ENCODE results near the gene ACBD4. TPM values are rescaled to one million over a fixed set of nuclear protein-coding genes. Genes with fewer than 3 reads are reported as not detected.

Gene ACBD4
- total and polyA plus RNA-seq, 2 of the 13 experiments (the other 11 are each of a cell fraction or from before 2014, with no cell fraction given) = 16.1 to 26.9 TPM

GRCh38 chr17:45172541-45173286 is 37.2 kb downstream of the ACBD4 start (continued):
- TF ChIP-seq HDAC6 (IDR thresholded peaks at IDR 0.05; ENCODE audit: low read depth, low read length) = no peak
- no peak for TF ChIP-seq HOMEZ (CRISPR knock-in tag; IDR thresholded peaks at IDR 0.05; ENCODE audit: low read depth)
- no peak for TF ChIP-seq KLF6 (CRISPR knock-in tag; IDR thresholded peaks at IDR 0.05)
- TF ChIP-seq THYN1 (CRISPR knock-in tag; IDR thresholded peaks at IDR 0.05; ENCODE audit: borderline replicate concordance, low read depth) = no peak; the same call in 1 of the 2 replicates
- TF ChIP-seq MED1 (CRISPR knock-in tag; IDR thresholded peaks at IDR 0.05) = peak; percentile 78
- no peak for TF ChIP-seq PTBP1 (IDR thresholded peaks at IDR 0.05; ENCODE audit: low read depth, low read length, poor library complexity, severe bottlenecking)
- peak; percentile 81 for TF ChIP-seq SAP130 (CRISPR knock-in tag; IDR thresholded peaks at IDR 0.05; ENCODE audit: low read depth)
- no peak for TF ChIP-seq CREB3 (CRISPR knock-in tag; IDR thresholded peaks at IDR 0.05)
- no peak for TF ChIP-seq FOSL1 (CRISPR knock-in tag; IDR thresholded peaks at IDR 0.05; ENCODE audit: borderline replicate concordance)
- no peak for TF ChIP-seq KIAA2018 (CRISPR knock-in tag; IDR thresholded peaks at IDR 0.05; ENCODE audit: borderline replicate concordance)
- no peak for TF ChIP-seq IRF1 (CRISPR knock-in tag; IDR thresholded peaks at IDR 0.05; ENCODE audit: low read depth)
- 0 out of 2 replicates have a peak, but pooled peaks have one; percentile 62 for TF ChIP-seq KDM6A (CRISPR knock-in tag; IDR thresholded peaks at IDR 0.05; ENCODE audit: low read depth)
- TF ChIP-seq ZBTB7A (CRISPR knock-in tag; IDR thresholded peaks at IDR 0.05) = peak; percentile 79; the same call in 1 of the 2 replicates
- no peak for TF ChIP-seq ZSCAN20 (CRISPR knock-in tag; IDR thresholded peaks at IDR 0.05; ENCODE audit: borderline replicate concordance)
- no peak for TF ChIP-seq TRAFD1 (CRISPR knock-in tag; IDR thresholded peaks at IDR 0.05; ENCODE audit: borderline replicate concordance)
